Coronary artery (tissue), 2 donors: Measurements from ENCODE around the gene MAGI2.

Experiments
- DNase-seq: peaks from one replicate; pipeline ENCODE4 v3.0.0-alpha.2; 2017; ENCODE audit warnings: low spot score
- H3K27ac ChIP-seq, 2 donors: fragments of 200-600 bp; sonication (generic); one replicate each; pipeline ENCODE4 v1.5.1; 2016 to 2019
- H3K4me3 ChIP-seq: fragments of 200-600 bp; sonication (generic); 2 replicates; pipeline ENCODE4 v1.5.1; 2016; ENCODE audit warnings: mild to moderate bottlenecking, moderate library complexity
- CTCF ChIP-seq: fragments of 200-600 bp; sonication (generic); IDR thresholded peaks from one replicate; pipeline ENCODE4 v1.5.1; 2019; ENCODE audit warnings: antibody characterized with exemption

MAGI2 gene

GRCh38 chr7:79130715-79131114 is 322.8 kb downstream of the MAGI2 start:
- TF ChIP-seq CTCF: no peak
- no peak overlapping the region for H3K4me3 ChIP-seq
- DNase-seq: no peak
- no peak overlapping the region for H3K27ac ChIP-seq

- no peak overlapping the region for H3K27ac ChIP-seq
- no peak for TF ChIP-seq CTCF
- DNase-seq: no peak
- no peak overlapping the region for H3K4me3 ChIP-seq
These were observed 329.1 kb downstream of the MAGI2 start for GRCh38 chr7:79124331-79124730.

GRCh38 chr7:79118143-79118542 is 335.3 kb downstream of the MAGI2 start:
- no peak for DNase-seq
- Histone ChIP-seq H3K4me3 (no peak overlapping the region), H3K27ac (no peak overlapping the region)
- TF ChIP-seq CTCF: no peak

- Histone ChIP-seq H3K27ac (no peak overlapping the region), H3K4me3 (no peak overlapping the region)
- no peak for DNase-seq
- no peak for TF ChIP-seq CTCF
These were observed 357.1 kb downstream of the MAGI2 start for GRCh38 chr7:79096361-79096805.

- H3K27ac ChIP-seq: no peak overlapping the region
- DNase-seq: no peak
- TF ChIP-seq CTCF: no peak
- no peak overlapping the region for H3K4me3 ChIP-seq
These were observed 360.0 kb downstream of the MAGI2 start for GRCh38 chr7:79093421-79093820.

- Histone ChIP-seq H3K4me3 (no peak overlapping the region), H3K27ac (no peak overlapping the region)
- no peak for DNase-seq
- TF ChIP-seq CTCF: no peak
These were observed 361.8 kb downstream of the MAGI2 start for GRCh38 chr7:79091661-79092060.

- Histone ChIP-seq H3K27ac (no peak overlapping the region), H3K4me3 (no peak overlapping the region)
- TF ChIP-seq CTCF: no peak
- no peak for DNase-seq
These were observed 362.5 kb downstream of the MAGI2 start for GRCh38 chr7:79091011-79091410.
